PC-3 (cell line): ENCODE measurements around the gene TTBK1.

ENCODE experiments used
- EZH2phosphoT487 ChIP-seq: fragments of 300-600 bp; sonication (generic); IDR thresholded peaks from 2 replicates; pipeline ENCODE4 v1.6.1; 2018; ENCODE audit warnings: mild to moderate bottlenecking, antibody characterized with exemption, low read length, borderline replicate concordance
- TF ChIP-seq, protein P1 (sequence below): fragments of 300-600 bp; sonication (generic); conservative IDR thresholded peaks from 2 replicates; pipeline ENCODE4 v1.5.1; 2017; ENCODE audit warnings: antibody characterized with exemption, low read depth, mild to moderate bottlenecking, low read length

DNA sequence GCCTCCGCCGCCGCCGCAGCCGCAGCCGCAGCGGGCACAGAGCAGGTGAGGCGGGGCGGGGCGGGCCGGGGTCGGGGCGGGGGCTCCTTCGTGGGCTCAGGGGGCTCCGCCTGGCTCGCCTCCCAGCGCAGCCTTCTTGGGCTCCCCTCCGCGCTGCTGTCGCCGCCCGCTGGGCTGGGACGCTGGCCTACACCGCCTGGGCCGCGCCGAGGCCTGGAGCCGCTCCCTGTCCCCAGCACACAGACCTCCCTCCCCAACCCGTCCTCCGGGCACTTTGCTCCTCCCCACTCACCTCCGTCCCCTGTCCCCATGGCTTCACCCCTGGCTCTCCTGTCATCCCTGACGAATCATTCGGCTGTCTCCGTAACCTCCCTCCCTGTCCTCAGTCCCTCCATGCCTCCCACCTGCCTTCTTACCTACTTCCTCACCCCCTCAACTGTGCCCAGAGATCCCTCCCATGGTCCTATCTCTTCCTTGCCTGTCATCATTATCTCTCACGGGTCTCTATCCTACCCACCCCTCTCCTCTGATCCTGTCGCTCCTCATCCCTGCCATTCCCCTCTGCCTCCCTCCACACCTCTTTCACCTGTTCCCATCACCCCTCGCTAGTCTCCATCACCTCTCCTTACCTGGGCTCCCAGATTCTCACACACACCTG lies 512 bp downstream of the TTBK1 start:
- TF ChIP-seq, protein P1, sequence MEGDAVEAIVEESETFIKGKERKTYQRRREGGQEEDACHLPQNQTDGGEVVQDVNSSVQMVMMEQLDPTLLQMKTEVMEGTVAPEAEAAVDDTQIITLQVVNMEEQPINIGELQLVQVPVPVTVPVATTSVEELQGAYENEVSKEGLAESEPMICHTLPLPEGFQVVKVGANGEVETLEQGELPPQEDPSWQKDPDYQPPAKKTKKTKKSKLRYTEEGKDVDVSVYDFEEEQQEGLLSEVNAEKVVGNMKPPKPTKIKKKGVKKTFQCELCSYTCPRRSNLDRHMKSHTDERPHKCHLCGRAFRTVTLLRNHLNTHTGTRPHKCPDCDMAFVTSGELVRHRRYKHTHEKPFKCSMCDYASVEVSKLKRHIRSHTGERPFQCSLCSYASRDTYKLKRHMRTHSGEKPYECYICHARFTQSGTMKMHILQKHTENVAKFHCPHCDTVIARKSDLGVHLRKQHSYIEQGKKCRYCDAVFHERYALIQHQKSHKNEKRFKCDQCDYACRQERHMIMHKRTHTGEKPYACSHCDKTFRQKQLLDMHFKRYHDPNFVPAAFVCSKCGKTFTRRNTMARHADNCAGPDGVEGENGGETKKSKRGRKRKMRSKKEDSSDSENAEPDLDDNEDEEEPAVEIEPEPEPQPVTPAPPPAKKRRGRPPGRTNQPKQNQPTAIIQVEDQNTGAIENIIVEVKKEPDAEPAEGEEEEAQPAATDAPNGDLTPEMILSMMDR: no peak
- TF ChIP-seq EZH2phosphoT487: no peak
